ENCODE measurements around the gene LDLRAD3. TPM values are rescaled to one million over a fixed set of nuclear protein-coding genes. Genes with fewer than 3 reads are reported as not detected.

The LDLRAD3 gene
- total RNA-seq, 4 donors from 2014 or later: 39.7 to 50.9 (median 46.0) TPM

DNA sequence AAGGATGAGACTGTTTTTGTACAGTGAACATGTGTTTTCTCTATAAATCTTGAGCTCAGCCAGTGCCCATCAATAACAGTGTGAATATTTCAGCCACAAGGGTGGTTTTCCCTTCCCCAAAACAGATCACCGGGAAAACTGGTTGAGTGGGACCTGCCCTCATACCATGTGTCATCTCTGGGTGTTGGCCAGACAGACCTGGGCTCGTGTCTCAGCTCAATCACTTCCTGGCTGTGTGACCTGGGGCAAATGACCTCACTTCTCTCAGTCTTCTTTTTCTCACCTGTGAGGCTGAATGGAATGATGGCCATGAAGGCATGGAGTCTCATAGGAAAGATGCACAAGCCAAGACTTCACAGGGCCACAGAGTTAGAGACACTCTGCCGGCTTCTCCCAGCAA, 270.6 kb downstream of the LDLRAD3 start:
- 51% methylated on average over 3 of the region's 3 CpGs for WGBS
- no peaks in the 10 kb centered on the region for H3K27me3 ChIP-seq
- DNase-seq (ENCODE audit: low spot score in 2 of 2): no peak
- peaks cover under 1% of the 10 kb centered on the region for H3K9me3 ChIP-seq
- H3K27ac ChIP-seq: peak overlapping the region; percentile 41
- H3K4me3 ChIP-seq: no peak overlapping the region
- peaks cover 21% of the 10 kb centered on the region for H3K4me1 ChIP-seq
- TF ChIP-seq POLR2A (IDR thresholded peaks at IDR 0.05) (no peak), EP300 (IDR thresholded peaks at IDR 0.05) (no peak), POLR2AphosphoS5 (IDR thresholded peaks at IDR 0.05) (no peak)
- TF ChIP-seq, protein P1, sequence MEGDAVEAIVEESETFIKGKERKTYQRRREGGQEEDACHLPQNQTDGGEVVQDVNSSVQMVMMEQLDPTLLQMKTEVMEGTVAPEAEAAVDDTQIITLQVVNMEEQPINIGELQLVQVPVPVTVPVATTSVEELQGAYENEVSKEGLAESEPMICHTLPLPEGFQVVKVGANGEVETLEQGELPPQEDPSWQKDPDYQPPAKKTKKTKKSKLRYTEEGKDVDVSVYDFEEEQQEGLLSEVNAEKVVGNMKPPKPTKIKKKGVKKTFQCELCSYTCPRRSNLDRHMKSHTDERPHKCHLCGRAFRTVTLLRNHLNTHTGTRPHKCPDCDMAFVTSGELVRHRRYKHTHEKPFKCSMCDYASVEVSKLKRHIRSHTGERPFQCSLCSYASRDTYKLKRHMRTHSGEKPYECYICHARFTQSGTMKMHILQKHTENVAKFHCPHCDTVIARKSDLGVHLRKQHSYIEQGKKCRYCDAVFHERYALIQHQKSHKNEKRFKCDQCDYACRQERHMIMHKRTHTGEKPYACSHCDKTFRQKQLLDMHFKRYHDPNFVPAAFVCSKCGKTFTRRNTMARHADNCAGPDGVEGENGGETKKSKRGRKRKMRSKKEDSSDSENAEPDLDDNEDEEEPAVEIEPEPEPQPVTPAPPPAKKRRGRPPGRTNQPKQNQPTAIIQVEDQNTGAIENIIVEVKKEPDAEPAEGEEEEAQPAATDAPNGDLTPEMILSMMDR (IDR thresholded peaks at IDR 0.05): no peak
- peaks cover 4% of the 10 kb centered on the region for H3K36me3 ChIP-seq

DNA sequence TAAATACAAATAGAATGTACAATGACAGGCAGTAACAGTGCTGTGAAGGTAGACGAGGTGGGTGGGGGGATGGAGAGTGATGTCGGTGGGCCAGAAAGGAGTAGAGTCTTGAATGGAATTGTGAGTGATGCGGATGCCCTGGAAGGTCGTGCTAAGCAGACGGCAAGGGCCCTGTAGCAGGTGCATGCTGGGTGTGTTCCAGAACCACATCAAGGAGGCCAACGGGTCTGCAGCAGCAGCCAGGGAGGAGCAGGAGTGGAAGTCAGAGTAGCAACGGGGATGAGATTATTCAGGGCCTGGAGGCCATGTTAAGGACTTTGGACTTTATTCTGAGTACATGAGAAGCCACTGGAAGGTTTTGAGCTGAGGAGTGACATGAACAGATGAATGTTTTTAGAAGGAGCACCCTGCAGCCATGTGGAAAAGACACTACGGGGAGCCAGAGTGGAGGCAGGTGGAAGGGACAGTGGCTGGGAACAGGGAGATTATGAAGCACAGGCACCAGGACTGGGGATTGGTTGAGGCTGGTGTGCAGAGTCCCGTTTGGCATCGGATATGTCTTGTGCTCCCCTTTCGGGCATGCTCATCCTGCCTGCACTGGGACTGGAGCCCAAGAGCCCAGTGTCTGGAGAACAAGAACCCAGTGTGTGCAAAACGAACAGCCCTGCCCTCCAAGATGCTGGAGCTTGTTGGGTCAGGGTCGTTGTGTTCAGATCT, 271.3 kb downstream of the LDLRAD3 start:
- DNase-seq (ENCODE audit: low spot score in 2 of 2): no peak
- peaks cover 7% of the 10 kb centered on the region for H3K9me3 ChIP-seq
- 62% methylated on average over 13 of the region's 13 CpGs for WGBS
- H3K27ac ChIP-seq: no peak overlapping the region
- no peak overlapping the region for H3K4me3 ChIP-seq
- peaks cover 4% of the 10 kb centered on the region for H3K36me3 ChIP-seq
- peaks cover 19% of the 10 kb centered on the region for H3K4me1 ChIP-seq
- TF ChIP-seq, protein P1 (IDR thresholded peaks at IDR 0.05): no peak
- no peak for TF ChIP-seq POLR2A (IDR thresholded peaks at IDR 0.05)
- no peak for TF ChIP-seq EP300 (IDR thresholded peaks at IDR 0.05)
- TF ChIP-seq POLR2AphosphoS5 (IDR thresholded peaks at IDR 0.05): no peak
- no peaks in the 10 kb centered on the region for H3K27me3 ChIP-seq

DNA sequence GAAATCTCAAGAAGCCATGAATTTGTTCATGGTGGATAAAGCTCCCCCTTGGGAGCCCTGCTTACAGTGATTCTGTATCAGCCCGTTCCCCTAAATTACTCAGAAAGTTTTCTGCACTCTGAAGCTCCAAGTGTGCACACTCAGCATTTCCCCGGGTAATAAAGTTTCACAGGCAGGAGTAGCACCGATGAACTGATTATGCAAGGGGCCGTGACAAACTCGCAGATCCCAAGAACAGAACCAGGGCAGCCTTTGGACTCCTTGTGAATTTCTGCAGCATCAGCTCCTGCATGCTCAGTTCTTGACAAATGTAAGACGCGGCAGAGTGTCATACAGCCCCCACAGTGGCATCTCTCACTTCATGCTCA, 271.8 kb downstream of the LDLRAD3 start:
- H3K4me1 ChIP-seq: peaks cover 16% of the 10 kb centered on the region
- WGBS: 72% methylated on average over 7 of the region's 7 CpGs
- no peak overlapping the region for H3K4me3 ChIP-seq
- no peak for TF ChIP-seq POLR2AphosphoS5 (IDR thresholded peaks at IDR 0.05)
- no peak for TF ChIP-seq POLR2A (IDR thresholded peaks at IDR 0.05)
- no peak for TF ChIP-seq EP300 (IDR thresholded peaks at IDR 0.05)
- TF ChIP-seq, protein P1 (IDR thresholded peaks at IDR 0.05): no peak
- H3K36me3 ChIP-seq: peaks cover 4% of the 10 kb centered on the region
- no peak for DNase-seq (ENCODE audit: low spot score in 2 of 2)
- H3K27me3 ChIP-seq: no peaks in the 10 kb centered on the region
- H3K27ac ChIP-seq: no peak overlapping the region
- peaks cover 10% of the 10 kb centered on the region for H3K9me3 ChIP-seq

DNA sequence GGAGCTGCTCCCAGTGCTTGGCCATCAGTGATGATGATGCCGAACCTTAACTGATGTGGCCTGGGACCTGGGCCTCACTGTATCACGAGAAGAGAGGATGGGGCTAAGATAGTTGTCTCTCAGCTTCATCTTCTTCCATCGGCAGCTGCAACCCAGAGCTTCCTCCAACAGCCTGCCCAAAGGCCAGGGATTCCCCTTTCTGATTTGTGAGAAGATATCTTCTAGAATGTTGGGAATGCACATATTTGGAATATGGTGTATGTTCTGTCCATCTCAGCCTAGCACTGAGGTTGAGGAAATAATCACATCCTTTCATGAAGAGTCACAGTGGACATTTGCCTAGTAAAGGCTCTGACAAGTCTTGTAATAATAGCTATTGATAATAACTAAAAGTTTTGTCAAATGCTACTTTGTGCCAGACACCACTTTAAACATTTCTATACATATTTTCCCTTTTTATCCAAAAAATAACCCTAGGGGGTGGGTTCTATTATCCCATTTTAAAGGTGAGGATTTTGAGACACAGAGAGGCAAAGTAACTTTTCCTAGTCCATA, 272.3 kb downstream of the LDLRAD3 start:
- H3K4me1 ChIP-seq: peaks cover 16% of the 10 kb centered on the region
- WGBS: 77% methylated on average over 3 of the region's 3 CpGs

More for the DNA sequence above, 272.3 kb downstream of the LDLRAD3 start:
- DNase-seq (ENCODE audit: low spot score in 2 of 2): no peak
- TF ChIP-seq POLR2A (IDR thresholded peaks at IDR 0.05) (no peak), EP300 (IDR thresholded peaks at IDR 0.05) (no peak), POLR2AphosphoS5 (IDR thresholded peaks at IDR 0.05) (no peak)
- TF ChIP-seq, protein P1 (IDR thresholded peaks at IDR 0.05): no peak
- Histone ChIP-seq H3K4me3 (no peak overlapping the region), H3K27me3 (no peaks in the 10 kb centered on the region), H3K27ac (no peak overlapping the region), H3K36me3 (peaks cover 4% of the 10 kb centered on the region), H3K9me3 (peaks cover 10% of the 10 kb centered on the region)

All from suprapubic skin (tissue), 4 donors.